Tibial nerve (tissue), 4 donors: ENCODE data around the gene MBD3. TPM values are rescaled to one million over a fixed set of nuclear protein-coding genes. Genes with fewer than 3 reads are reported as not detected.

Source experiments
- DNase-seq, 2 donors: peaks; one replicate each; pipeline ENCODE4 v3.0.0-alpha.2; 2019; ENCODE audit warnings: low spot score in 2 of 2
- H3K27ac ChIP-seq, 4 donors: fragments of 200-600 bp; sonication (generic) in 3 of 4; one replicate each; pipeline ENCODE4 v1.5.1; 2017 to 2019; ENCODE audit warnings: mild to moderate bottlenecking in 1 of 4
- H3K27me3 ChIP-seq, 2 donors: fragments of 200-600 bp; sonication (generic) in 1 of 2; one replicate each; pipeline versions ENCODE4 v1.5.1 to v1.6.0; 2017 to 2019
- H3K36me3 ChIP-seq, 3 donors: fragments of 200-600 bp; sonication (generic); one replicate each; pipeline ENCODE4 v1.5.1; 2018 to 2019
- H3K4me1 ChIP-seq, 4 donors: fragments of 200-600 bp; sonication (generic) in 3 of 4; one replicate each; pipeline ENCODE4 v1.5.1; 2017 to 2019
- H3K4me3 ChIP-seq, 4 donors: fragments of 200-600 bp; sonication (generic) in 3 of 4; one replicate each; pipeline ENCODE4 v1.5.1; 2017 to 2019; ENCODE audit warnings: mild to moderate bottlenecking in 1 of 4, moderate library complexity in 1 of 4
- H3K9me3 ChIP-seq, 4 donors: fragments of 200-600 bp; sonication (generic) in 3 of 4; one replicate each; pipeline ENCODE4 v1.5.1; 2017 to 2019
- EP300 ChIP-seq, 2 donors: sonication (generic); formaldehyde crosslinking; IDR thresholded peaks; one replicate each; pipeline ENCODE4 v1.6.1; 2017; ENCODE audit warnings: antibody characterized with exemption in 2 of 2, mild to moderate bottlenecking in 1 of 2
- POLR2A ChIP-seq, 2 donors: fragments of 450-650 bp; IDR thresholded peaks; one replicate each; pipeline ENCODE4 v1.6.1; 2017; ENCODE audit warnings: antibody characterized with exemption in 2 of 2, mild to moderate bottlenecking in 2 of 2, moderate library complexity in 2 of 2
- WGBS, 2 donors: methylation state at CpG; one replicate each; pipeline ENCODE4 v1.1.5; 2018; 5-methylcytosine and 5-hydroxymethylcytosine counted together
- total RNA-seq, 4 donors: library from RNA; depleted of rRNA; stranded (reverse); fragments of >200 nt; gene quantifications; one replicate each; pipeline ENCODE4 v1.1.0, GENCODE V29; 2016
- TF ChIP-seq, protein P1 (sequence below), 5 experiments: fragments of 200-600 bp in 3 of 5; fragments of 450-650 bp in 2 of 5; sonication (generic) in 3 of 5; IDR thresholded peaks; one replicate each; pipeline ENCODE4 v1.5.1; 2016 to 2019; ENCODE audit warnings: antibody characterized with exemption in 5 of 5, mild to moderate bottlenecking in 3 of 5, moderate library complexity in 2 of 5

Gene MBD3
- total RNA-seq, 4 donors from 2014 or later = 62.9 to 144 (median 91.4) TPM

DNA sequence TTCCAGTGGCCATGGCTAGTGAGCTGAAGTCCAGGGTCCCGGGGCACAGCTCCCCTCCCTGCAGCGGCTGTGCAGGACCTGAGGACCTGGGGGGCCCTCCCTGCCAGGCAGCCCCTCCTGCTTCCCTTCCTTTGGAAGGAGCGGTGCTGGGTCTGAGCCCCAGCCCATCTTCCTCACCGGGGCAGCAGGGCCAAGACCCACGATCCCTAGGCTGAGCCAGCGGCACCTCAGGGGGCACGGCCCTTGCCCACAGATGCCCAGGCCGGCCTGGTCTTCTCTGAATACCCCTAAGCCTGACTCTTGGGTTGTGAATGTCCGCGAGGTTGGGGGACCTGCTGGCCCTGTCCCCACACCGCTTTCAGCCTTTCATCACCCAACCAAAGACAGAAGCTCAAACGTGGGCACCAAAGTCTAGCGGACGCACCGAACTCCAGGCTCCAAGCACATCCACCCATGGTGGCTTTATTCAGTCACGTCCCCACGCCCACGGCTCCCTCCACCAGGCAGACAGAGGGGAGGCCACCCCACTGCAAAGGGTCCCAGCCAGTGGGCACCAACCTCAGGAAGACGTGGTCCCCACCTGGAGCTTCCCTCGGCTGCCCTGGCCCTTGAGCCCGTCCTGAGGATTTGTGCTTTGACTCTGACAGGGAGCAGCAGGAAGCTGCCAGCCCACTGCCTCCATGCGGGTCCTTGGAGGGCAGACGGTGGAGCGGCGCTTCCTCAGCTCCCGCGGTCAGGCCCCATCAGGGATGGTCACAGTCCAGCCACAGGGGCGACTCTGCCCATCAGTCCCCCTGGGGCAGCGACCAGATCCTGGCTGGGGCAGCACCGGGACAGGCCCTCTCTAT is 16.2 kb downstream of the MBD3 start:
- no peak for DNase-seq
- H3K4me1 ChIP-seq = no peaks in the 10 kb centered on the region
- H3K27ac ChIP-seq = no peak overlapping the region
- 81 to 86% methylated on average over 28 to 29 of the region's 30 CpGs for WGBS, 2 donors
- no peak overlapping the region for H3K4me3 ChIP-seq
- H3K9me3 ChIP-seq = no peaks in the 10 kb centered on the region
- TF ChIP-seq POLR2A (IDR thresholded peaks at IDR 0.05) (no peak), EP300 (IDR thresholded peaks at IDR 0.05) (no peak)
- TF ChIP-seq, protein P1, sequence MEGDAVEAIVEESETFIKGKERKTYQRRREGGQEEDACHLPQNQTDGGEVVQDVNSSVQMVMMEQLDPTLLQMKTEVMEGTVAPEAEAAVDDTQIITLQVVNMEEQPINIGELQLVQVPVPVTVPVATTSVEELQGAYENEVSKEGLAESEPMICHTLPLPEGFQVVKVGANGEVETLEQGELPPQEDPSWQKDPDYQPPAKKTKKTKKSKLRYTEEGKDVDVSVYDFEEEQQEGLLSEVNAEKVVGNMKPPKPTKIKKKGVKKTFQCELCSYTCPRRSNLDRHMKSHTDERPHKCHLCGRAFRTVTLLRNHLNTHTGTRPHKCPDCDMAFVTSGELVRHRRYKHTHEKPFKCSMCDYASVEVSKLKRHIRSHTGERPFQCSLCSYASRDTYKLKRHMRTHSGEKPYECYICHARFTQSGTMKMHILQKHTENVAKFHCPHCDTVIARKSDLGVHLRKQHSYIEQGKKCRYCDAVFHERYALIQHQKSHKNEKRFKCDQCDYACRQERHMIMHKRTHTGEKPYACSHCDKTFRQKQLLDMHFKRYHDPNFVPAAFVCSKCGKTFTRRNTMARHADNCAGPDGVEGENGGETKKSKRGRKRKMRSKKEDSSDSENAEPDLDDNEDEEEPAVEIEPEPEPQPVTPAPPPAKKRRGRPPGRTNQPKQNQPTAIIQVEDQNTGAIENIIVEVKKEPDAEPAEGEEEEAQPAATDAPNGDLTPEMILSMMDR (IDR thresholded peaks at IDR 0.05) = no peak
- peaks cover 0 to 55% (median 25%) of the 10 kb centered on the region in 3 donors for H3K36me3 ChIP-seq
- no peaks in the 10 kb centered on the region for H3K27me3 ChIP-seq

DNA sequence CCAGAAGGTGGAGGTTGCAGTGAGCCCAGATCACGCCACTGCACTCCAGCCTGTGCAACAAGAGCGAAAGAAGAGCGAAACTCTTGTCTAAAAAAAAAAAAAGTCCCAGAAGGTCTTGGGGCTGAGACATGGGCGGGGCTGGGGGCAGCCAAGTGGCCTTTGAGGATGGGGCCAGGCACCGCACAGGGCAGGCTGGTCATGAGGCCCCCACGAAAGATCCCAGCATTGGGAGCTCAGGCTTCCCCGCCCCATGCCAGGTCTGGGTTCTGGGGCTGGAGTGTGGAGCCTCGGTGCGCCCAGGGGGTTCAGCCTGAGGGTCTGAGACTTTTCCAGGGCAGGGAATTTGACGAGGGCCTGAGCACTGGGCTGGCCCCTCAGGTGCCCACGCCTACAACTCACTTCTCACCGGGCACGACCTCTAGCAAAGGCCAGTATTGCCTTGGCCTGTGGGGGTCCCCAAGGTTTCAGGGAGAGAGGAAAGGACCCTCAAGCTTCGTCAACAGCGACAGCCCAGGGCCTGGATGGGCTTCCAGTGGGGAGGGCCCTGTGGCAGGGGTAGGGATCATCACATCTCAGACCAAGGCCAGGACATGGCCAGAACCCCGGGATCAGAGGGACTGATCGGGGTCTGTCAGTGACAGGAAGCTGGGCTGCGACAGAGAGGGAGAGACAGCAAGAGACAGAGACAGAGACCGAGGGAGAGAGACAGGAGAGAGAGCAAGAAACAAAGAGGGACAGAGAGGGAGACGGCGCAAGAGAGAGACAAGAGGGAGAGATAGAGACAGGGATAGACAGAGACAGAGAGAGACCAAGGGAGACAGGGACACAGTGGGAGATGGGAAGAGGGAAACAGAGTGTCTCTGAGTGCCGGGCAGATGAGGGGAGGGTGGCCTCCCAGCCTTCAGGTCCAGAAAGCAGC is 17.1 kb downstream of the MBD3 start:
- H3K27me3 ChIP-seq = no peaks in the 10 kb centered on the region
- DNase-seq = no peak
- whole genome bisulfite sequencing, 2 donors = 77 to 82% methylated on average over 16 to 22 of the region's 22 CpGs
- H3K36me3 ChIP-seq = peaks cover 0 to 47% (median 18%) of the 10 kb centered on the region in 3 donors
- H3K4me3 ChIP-seq = no peak overlapping the region
- no peaks in the 10 kb centered on the region for H3K9me3 ChIP-seq
- H3K27ac ChIP-seq = no peak overlapping the region
- TF ChIP-seq, protein P1 (IDR thresholded peaks at IDR 0.05) = no peak
- TF ChIP-seq EP300 (IDR thresholded peaks at IDR 0.05) (no peak), POLR2A (IDR thresholded peaks at IDR 0.05) (no peak)
- H3K4me1 ChIP-seq = no peaks in the 10 kb centered on the region

- Histone ChIP-seq H3K27me3 (no peaks in the 10 kb centered on the region), H3K4me1 (no peaks in the 10 kb centered on the region), H3K4me3 (no peak overlapping the region), H3K27ac (no peak overlapping the region), H3K36me3 (peaks cover 0 to 36% (median 13%) of the 10 kb centered on the region in 3 donors), H3K9me3 (no peaks in the 10 kb centered on the region)
- no peak for DNase-seq
- TF ChIP-seq POLR2A (IDR thresholded peaks at IDR 0.05) (no peak), EP300 (IDR thresholded peaks at IDR 0.05) (no peak)
- TF ChIP-seq, protein P1 (IDR thresholded peaks at IDR 0.05) = no peak
- 81 to 87% methylated on average over 31 to 33 of the region's 34 CpGs for WGBS, 2 donors
Observed at GRCh38 chr19:1574354-1575136, 18.1 kb downstream of the MBD3 start.

GRCh38 chr19:1572795-1573194 is 19.9 kb downstream of the MBD3 start:
- Histone ChIP-seq H3K4me1 (peaks cover 0 to 8% (median 6%) of the 10 kb centered on the region in 4 donors), H3K9me3 (no peaks in the 10 kb centered on the region), H3K27ac (no peak overlapping the region), H3K36me3 (peaks cover 0 to 19% (median 10%) of the 10 kb centered on the region in 3 donors), H3K27me3 (no peaks in the 10 kb centered on the region), H3K4me3 (no peak overlapping the region)
- TF ChIP-seq EP300 (IDR thresholded peaks at IDR 0.05) = no peak
- TF ChIP-seq POLR2A (IDR thresholded peaks at IDR 0.05) = no peak
- TF ChIP-seq, protein P1 (IDR thresholded peaks at IDR 0.05) = no peak
- no peak for DNase-seq
- WGBS, 2 donors = 85 to 87% methylated on average over 9 of the region's 9 CpGs
